ENCODE results near the gene NLRC3.

- no peak for TF ChIP-seq ZFP3 (CRISPR knock-in tag; IDR thresholded peaks at IDR 0.05)
- no peak for TF ChIP-seq PATZ1 (CRISPR knock-in tag; IDR thresholded peaks at IDR 0.05; ENCODE audit: borderline replicate concordance)
- TF ChIP-seq TCF4 (CRISPR knock-in tag; IDR thresholded peaks at IDR 0.05; ENCODE audit: borderline replicate concordance) = no peak
- no peak for TF ChIP-seq CREB5 (CRISPR knock-in tag; IDR thresholded peaks at IDR 0.05; ENCODE audit: low read depth)
- no peak for TF ChIP-seq ESRRG (CRISPR knock-in tag; IDR thresholded peaks at IDR 0.05)
- no peak for TF ChIP-seq GLIS3 (CRISPR knock-in tag; IDR thresholded peaks at IDR 0.05)
- no peak for TF ChIP-seq POU6F1 (CRISPR knock-in tag; IDR thresholded peaks at IDR 0.05; ENCODE audit: borderline replicate concordance, low read depth)
- no peak for TF ChIP-seq RARB (CRISPR knock-in tag; IDR thresholded peaks at IDR 0.05)
- TF ChIP-seq CSDC2 (CRISPR knock-in tag; IDR thresholded peaks at IDR 0.05) = no peak
- TF ChIP-seq ZFP30 (CRISPR knock-in tag; IDR thresholded peaks at IDR 0.05) = no peak
- no peak for TF ChIP-seq ZNF565 (CRISPR knock-in tag; conservative IDR thresholded peaks at IDR 0.05; ENCODE audit: low read depth)
- no peak for TF ChIP-seq ZC3H10 (CRISPR knock-in tag; IDR thresholded peaks at IDR 0.05)
- TF ChIP-seq PPARA (CRISPR knock-in tag; IDR thresholded peaks at IDR 0.05; ENCODE audit: borderline replicate concordance) = no peak
- TF ChIP-seq ISL1 (CRISPR knock-in tag; IDR thresholded peaks at IDR 0.05) = no peak
Observed at GRCh38 chr16:3598236-3598635, 21.0 kb upstream of the NLRC3 start.
